ENCODE measurements around the gene TIPRL. TPM values are rescaled to one million over a fixed set of nuclear protein-coding genes. Genes with fewer than 3 reads are reported as not detected.

The TIPRL gene
- total RNA-seq, 1 donor from 2014 or later = 25.3 TPM

DNA sequence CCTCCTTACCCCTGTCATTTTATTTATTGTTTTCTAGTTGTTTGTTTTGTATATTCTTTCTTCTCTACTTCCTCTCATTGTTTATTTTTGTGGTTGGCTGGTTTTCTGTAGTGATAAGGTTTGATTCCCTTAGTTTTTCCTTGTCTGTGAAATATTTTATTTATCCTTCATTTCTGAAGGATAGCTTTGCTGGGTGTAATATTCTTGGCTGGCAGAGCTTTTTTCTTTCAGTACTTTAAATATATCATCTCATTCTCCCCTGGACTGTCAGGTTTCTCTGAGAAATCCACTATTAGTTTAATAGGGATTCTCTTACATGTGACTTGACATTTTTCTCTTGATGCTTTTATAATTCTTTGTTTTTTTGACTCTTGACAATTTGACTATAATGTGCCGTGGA lies 18.8 kb upstream of the TIPRL start:
- Histone ChIP-seq H3K27me3 (ENCODE audit: control insufficient read depth, insufficient read depth, low read length) (no peaks in the 10 kb centered on the region), H3K4me3 (ENCODE audit: low read depth, low read length) (no peak overlapping the region), H3K36me3 (ENCODE audit: control insufficient read depth, insufficient read depth, low read length) (no peaks in the 10 kb centered on the region)
- DNase-seq (ENCODE audit: low read depth) (no peak), FAIRE-seq (no peak)
- no peak for TF ChIP-seq CTCF (IDR thresholded peaks at IDR 0.05; ENCODE audit: insufficient read depth, low read length, severe bottlenecking)

DNA sequence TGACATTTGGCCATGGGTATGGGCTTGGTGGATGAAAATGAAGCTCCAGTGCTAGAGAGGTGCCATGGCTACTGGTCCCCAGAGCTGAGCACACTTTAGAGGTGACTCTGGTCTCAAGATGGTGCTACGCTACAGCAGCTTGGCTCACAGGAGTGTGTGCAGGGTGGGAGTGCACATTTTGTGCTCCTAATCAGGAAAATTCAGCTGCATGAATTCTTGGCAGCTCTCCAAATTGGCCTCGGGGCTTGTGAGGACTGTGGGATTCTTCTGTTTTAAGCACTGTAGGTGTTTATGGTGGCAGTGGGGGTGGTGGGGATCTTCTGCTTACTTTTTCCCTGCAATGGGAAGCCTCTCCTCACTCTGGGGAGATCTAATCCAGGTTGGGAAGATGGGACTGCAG lies 17.3 kb upstream of the TIPRL start:
- no peaks in the 10 kb centered on the region for H3K27me3 ChIP-seq (ENCODE audit: control insufficient read depth, insufficient read depth, low read length)
- no peak for FAIRE-seq
- no peak overlapping the region for H3K4me3 ChIP-seq (ENCODE audit: low read depth, low read length)
- H3K36me3 ChIP-seq (ENCODE audit: control insufficient read depth, insufficient read depth, low read length) = no peaks in the 10 kb centered on the region
- no peak for TF ChIP-seq CTCF (IDR thresholded peaks at IDR 0.05; ENCODE audit: insufficient read depth, low read length, severe bottlenecking)
- no peak for DNase-seq (ENCODE audit: low read depth)

DNA sequence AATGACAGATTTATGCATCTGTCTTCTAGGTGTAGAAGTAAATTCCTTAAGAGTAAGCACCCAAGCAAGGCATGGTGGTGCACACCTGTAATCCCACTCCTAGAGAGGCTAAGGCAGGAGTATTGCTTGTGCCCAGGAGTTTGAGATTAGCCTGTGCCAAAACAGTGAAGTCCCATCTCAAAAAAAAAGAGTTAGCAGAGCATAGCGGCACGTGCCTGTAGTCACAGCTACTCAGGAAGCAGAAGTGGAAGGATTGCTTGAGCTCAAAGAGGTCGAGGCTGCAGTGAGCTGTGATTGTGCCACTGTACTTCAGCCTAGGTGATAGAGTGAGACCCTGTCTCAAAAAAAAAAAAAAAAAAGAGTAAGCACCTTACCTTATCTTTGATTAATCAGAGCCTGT lies 15.1 kb upstream of the TIPRL start:
- Histone ChIP-seq H3K4me3 (ENCODE audit: low read depth, low read length) (no peak overlapping the region), H3K36me3 (ENCODE audit: control insufficient read depth, insufficient read depth, low read length) (no peaks in the 10 kb centered on the region), H3K27me3 (ENCODE audit: control insufficient read depth, insufficient read depth, low read length) (no peaks in the 10 kb centered on the region)
- FAIRE-seq (no peak), DNase-seq (ENCODE audit: low read depth) (no peak)
- TF ChIP-seq CTCF (IDR thresholded peaks at IDR 0.05; ENCODE audit: insufficient read depth, low read length, severe bottlenecking) = no peak

DNA sequence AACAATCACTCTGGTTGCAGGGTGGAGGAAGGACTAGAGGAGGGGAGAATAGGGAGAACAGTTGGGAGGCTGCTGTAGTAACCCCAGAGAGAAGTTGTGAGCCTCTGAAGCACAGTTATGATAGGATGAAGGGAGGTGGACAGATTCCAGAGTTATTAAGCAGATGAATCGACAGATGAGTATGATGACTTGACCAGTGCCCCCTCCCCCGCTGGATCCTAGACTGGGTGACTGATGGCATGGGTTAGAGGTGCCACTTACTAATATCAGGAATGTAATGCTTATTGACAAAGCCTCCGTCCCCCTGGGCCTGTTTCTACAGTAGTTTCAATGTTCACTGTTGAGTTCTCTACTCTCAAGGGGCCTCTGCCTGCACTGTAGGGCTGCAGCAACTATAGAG lies 14.0 kb upstream of the TIPRL start:
- DNase-seq (ENCODE audit: low read depth) = peak; percentile 42
- H3K36me3 ChIP-seq (ENCODE audit: control insufficient read depth, insufficient read depth, low read length) = no peaks in the 10 kb centered on the region
- no peaks in the 10 kb centered on the region for H3K27me3 ChIP-seq (ENCODE audit: control insufficient read depth, insufficient read depth, low read length)
- H3K4me3 ChIP-seq (ENCODE audit: low read depth, low read length) = no peak overlapping the region
- TF ChIP-seq CTCF (IDR thresholded peaks at IDR 0.05; ENCODE audit: insufficient read depth, low read length, severe bottlenecking) = no peak
- no peak for FAIRE-seq

GRCh38 chr1:168167806-168168205 lies 11.0 kb upstream of the TIPRL start:
- DNase-seq (ENCODE audit: low read depth) (no peak), FAIRE-seq (no peak)
- Histone ChIP-seq H3K4me3 (ENCODE audit: low read depth, low read length) (no peak overlapping the region), H3K27me3 (ENCODE audit: control insufficient read depth, insufficient read depth, low read length) (no peaks in the 10 kb centered on the region), H3K36me3 (ENCODE audit: control insufficient read depth, insufficient read depth, low read length) (no peaks in the 10 kb centered on the region)
- no peak for TF ChIP-seq CTCF (IDR thresholded peaks at IDR 0.05; ENCODE audit: insufficient read depth, low read length, severe bottlenecking)
